ENCODE measurements around the gene ALG12. TPM values are rescaled to one million over a fixed set of nuclear protein-coding genes. Genes with fewer than 3 reads are reported as not detected.
A peak's percentile ranks its signal among the peaks of the same experiment; 100 is the strongest.

The ALG12 gene
- total and polyA plus RNA-seq, 2 of the 13 experiments (the other 11 are each of a cell fraction or from before 2014, with no cell fraction given) = 7.8 to 15.8 TPM

DNA sequence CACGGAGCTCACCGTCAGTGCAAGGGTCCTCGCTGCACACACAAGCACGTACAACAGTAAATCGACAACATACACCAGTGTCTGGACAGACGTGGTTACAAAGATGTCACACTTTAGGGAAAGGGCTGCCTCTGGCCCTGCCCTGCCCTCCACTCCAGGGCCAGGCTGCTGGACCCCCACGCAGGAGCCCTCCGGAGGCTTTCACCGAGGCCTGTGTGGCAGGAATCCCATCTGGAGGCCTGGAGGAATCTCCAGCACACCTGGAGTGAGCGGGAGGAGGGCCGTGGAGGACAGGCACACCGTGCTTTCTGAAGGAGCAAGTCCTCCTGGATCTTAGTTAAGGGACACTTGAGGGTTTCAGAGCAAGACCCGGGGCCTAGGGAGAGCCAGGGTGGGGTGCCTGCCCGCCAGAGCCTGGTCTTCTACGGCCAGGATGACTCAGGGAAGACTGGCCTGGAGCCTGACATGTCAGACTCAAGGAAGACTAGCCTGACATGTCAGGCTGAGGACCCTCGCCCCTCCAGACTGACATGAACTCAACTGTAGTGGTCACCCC, 40.2 kb upstream of the ALG12 start:
- H3K9me3 ChIP-seq (ENCODE audit: low read length) = no peaks in the 10 kb centered on the region
- 42% methylated on average over 9 of the region's 16 CpGs for WGBS (ENCODE audit: low lambda C conversion rate)
- peak overlapping the region; percentile 93 for H3K9ac ChIP-seq (ENCODE audit: insufficient read depth, low read depth, low read length)

More for the DNA sequence above, 40.2 kb upstream of the ALG12 start:
- ChIA-PET CTCF (ENCODE audit: low intra/inter-chr PET ratio, low total read pairs) (interaction anchor here (1.9 kb wide), 1 partner anchor 27 kb away, joined by 4 read pairs; no protein-coding TSS in a partner anchor), POLR2A (interaction anchor here (1.1 to 18.6 kb wide), 7 partner anchors 6 to 28 kb away, joined by 3 to 722 read pairs (median 72); partner anchors contain the start of gene PIM3)
- Histone ChIP-seq H3K27me3 (ENCODE audit: control insufficient read depth in 1 of 2, insufficient read depth in 2 of 2, low read length in 2 of 2) (no peaks in the 10 kb centered on the region; a peak in 1 of 5 replicates), H3K4me3 (replicated peaks in 1 of 3; ENCODE audit: insufficient read depth in 1 of 3, low read depth in 2 of 3, low read length in 3 of 3) (peak overlapping the region in 2 of 3 experiments; percentile 71 to 83; a peak in 4 of 6 replicates), H4K20me1 (ENCODE audit: insufficient read depth, low read length) (peaks cover 19% of the 10 kb centered on the region), H3K79me2 (ENCODE audit: insufficient read depth, low read length) (peaks cover 29% of the 10 kb centered on the region), H3K4me2 (ENCODE audit: low read depth, low read length) (peak overlapping the region; percentile 99), H2AFZ (ENCODE audit: low read length) (no peak overlapping the region), H3K36me3 (replicated peaks in 1 of 2; ENCODE audit: control insufficient read depth in 1 of 2, insufficient read depth in 2 of 2, low read length in 2 of 2) (peaks cover 7 to 15% of the 10 kb centered on the region in 2 experiments; a peak in 4 of 5 replicates), H3K4me1 (ENCODE audit: insufficient read depth, low read length) (peaks cover 75% of the 10 kb centered on the region), H3K27ac (ENCODE audit: extremely low read length, insufficient read depth, low read length) (peak overlapping the region; percentile 87)
- BruUV-seq (replicated peaks) = no TSS peak
- FAIRE-seq = no peak
- intact Hi-C loops (cut with micrococcal nuclease; ENCODE audit: unreplicated experiment) = no loop called here
- ATAC-seq = no peak
- DNase-seq (ENCODE audit: low spot score) = no peak
- TF ChIP-seq PREB (CRISPR knock-in tag; IDR thresholded peaks at IDR 0.05) (no peak), ZBTB38 (CRISPR knock-in tag; IDR thresholded peaks at IDR 0.05) (peak; percentile 80), HMGXB3 (CRISPR knock-in tag; IDR thresholded peaks at IDR 0.05; ENCODE audit: borderline replicate concordance) (0 out of 2 replicates have a peak, but pooled peaks have one; percentile 1), FLYWCH1 (CRISPR knock-in tag; IDR thresholded peaks at IDR 0.05) (no peak), ZNF263 (CRISPR knock-in tag; IDR thresholded peaks at IDR 0.05) (0 out of 2 replicates have a peak, but pooled peaks have one; percentile 31), ZFY (CRISPR knock-in tag; IDR thresholded peaks at IDR 0.05) (0 out of 2 replicates have a peak, but pooled peaks have one; percentile 13), ELF4 (CRISPR knock-in tag; IDR thresholded peaks at IDR 0.05; ENCODE audit: borderline replicate concordance) (peak; percentile 3; the same call in 1 of the 2 replicates), NR2F6 (IDR thresholded peaks at IDR 0.05) (no peak), NR2F6 (CRISPR knock-in tag; IDR thresholded peaks at IDR 0.05) (0 out of 2 replicates have a peak, but pooled peaks have one; percentile 29)
- in situ Hi-C loops (cut with HindIII; ENCODE audit: extremely low pct_ligation_motif_present, low pct_unique_long_range_greater_than_20kb) = no loop called here
